A204.1 (cell line): ENCODE results near the gene SULT1A1.
"Not testable (repeated sequence)": the region's sequence is repeated elsewhere in the genome, so short reads cannot be mapped to it uniquely, and the experiment has no call there.

ENCODE experiments used
- FAIRE-seq: peaks from 2 replicates; lab custom pipeline; 2012; peaks lifted over from hg19 to GRCh38; lab: Jason Lieb, UNC

Gene SULT1A1

GRCh38 chr16:28590384-28591340, 19.2 kb downstream of the SULT1A1 start:
- no peak for FAIRE-seq

GRCh38 chr16:28589930-28590329, 19.9 kb downstream of the SULT1A1 start:
- FAIRE-seq: no peak

GRCh38 chr16:28589069-28589468, 20.8 kb downstream of the SULT1A1 start:
- no peak for FAIRE-seq

- no peak for FAIRE-seq
Measured at GRCh38 chr16:28587386-28587785, 22.5 kb downstream of the SULT1A1 start.

- FAIRE-seq: no peak
Measured at GRCh38 chr16:28586466-28586865, 23.4 kb downstream of the SULT1A1 start.

- no peak for FAIRE-seq
Measured at GRCh38 chr16:28585674-28586073, 24.2 kb downstream of the SULT1A1 start.

- no peak for FAIRE-seq
Measured at GRCh38 chr16:28580726-28581315, 29.0 kb downstream of the SULT1A1 start.

GRCh38 chr16:28575446-28576109, 34.3 kb downstream of the SULT1A1 start:
- no peak for FAIRE-seq

GRCh38 chr16:28574925-28575324, 34.9 kb downstream of the SULT1A1 start:
- FAIRE-seq: no peak

GRCh38 chr16:28573738-28574718, 35.8 kb downstream of the SULT1A1 start:
- FAIRE-seq: no peak

GRCh38 chr16:28572696-28573510, 36.9 kb downstream of the SULT1A1 start:
- no peak for FAIRE-seq

GRCh38 chr16:28569968-28570752, 39.7 kb downstream of the SULT1A1 start:
- no peak for FAIRE-seq

GRCh38 chr16:28569021-28569420, 40.8 kb downstream of the SULT1A1 start:
- no peak for FAIRE-seq

GRCh38 chr16:28567292-28567691, 42.6 kb downstream of the SULT1A1 start:
- FAIRE-seq: no peak

- not testable (repeated sequence) for FAIRE-seq
Measured at GRCh38 chr16:28566233-28566925, 43.5 kb downstream of the SULT1A1 start.

- FAIRE-seq: no peak
Measured at GRCh38 chr16:28563218-28563617, 46.6 kb downstream of the SULT1A1 start.

GRCh38 chr16:28562199-28562598, 47.6 kb downstream of the SULT1A1 start:
- FAIRE-seq: no peak

GRCh38 chr16:28561557-28562187, 48.2 kb downstream of the SULT1A1 start:
- FAIRE-seq: no peak

GRCh38 chr16:28558456-28558855, 51.4 kb downstream of the SULT1A1 start:
- FAIRE-seq: no peak
